RWPE1 (cell line): Measurements from ENCODE around the gene SRPRA.

Experiments
- CTCF ChIA-PET: fragments of 350-600 bp; sonication (Branson Sonifier 250); formaldehyde crosslinking; extraction: SDS; loops from one replicate; lab custom pipeline; 2021; lab: Yijun Ruan, JAX
- POLR2A ChIA-PET: fragments of 400-600 bp; formaldehyde crosslinking; extraction: SDS; loops from one replicate; lab custom pipeline; 2020; ENCODE audit warnings: antibody characterized with exemption; ENCODE audit not compliant: low non-redundant PET; lab: Yijun Ruan, JAX
- DNase-seq: peaks from one replicate; pipeline ENCODE4 v3.0.0; 2012; ENCODE audit warnings: low spot score
- H3K27ac ChIP-seq: fragments of 450-650 bp; 2 replicates; pipeline ENCODE4 v1.5.1; 2017
- CTCF ChIP-seq: fragments of 450-650 bp; conservative IDR thresholded peaks from 2 replicates; pipeline ENCODE4 v1.5.1; 2017; ENCODE audit warnings: low read depth, mild to moderate bottlenecking

The SRPRA gene

GRCh38 chr11:126254819-126255218, 13.9 kb downstream of the SRPRA start:
- ChIA-PET CTCF (no interaction called here), POLR2A (no interaction called here)
- no peak for DNase-seq
- no peak overlapping the region for H3K27ac ChIP-seq
- no peak for TF ChIP-seq CTCF

GRCh38 chr11:126253265-126253664, 15.4 kb downstream of the SRPRA start:
- POLR2A ChIA-PET = no interaction called here
- DNase-seq = no peak
- CTCF ChIA-PET = no interaction called here
- no peak for TF ChIP-seq CTCF
- H3K27ac ChIP-seq = no peak overlapping the region

- no peak for TF ChIP-seq CTCF
- DNase-seq = no peak
- H3K27ac ChIP-seq = no peak overlapping the region
- POLR2A ChIA-PET = no interaction called here
- CTCF ChIA-PET = no interaction called here
These were observed 22.1 kb downstream of the SRPRA start for GRCh38 chr11:126246636-126247035.

GRCh38 chr11:126233391-126233790, 35.3 kb downstream of the SRPRA start:
- no peak for DNase-seq
- TF ChIP-seq CTCF = no peak
- CTCF ChIA-PET = no interaction called here

GRCh38 chr11:126232683-126233082, 36.0 kb downstream of the SRPRA start:
- POLR2A ChIA-PET = no interaction called here
- H3K27ac ChIP-seq = no peak overlapping the region
- DNase-seq = no peak
- CTCF ChIA-PET = no interaction called here
- TF ChIP-seq CTCF = no peak

More at GRCh38 chr11:126233391-126233790, 35.3 kb downstream of the SRPRA start:
- POLR2A ChIA-PET = no interaction called here
- no peak overlapping the region for H3K27ac ChIP-seq

GRCh38 chr11:126231725-126232459, 36.8 kb downstream of the SRPRA start:
- TF ChIP-seq CTCF = no peak
- DNase-seq = no peak
- no peak overlapping the region for H3K27ac ChIP-seq
- CTCF ChIA-PET = no interaction called here
- POLR2A ChIA-PET = no interaction called here
